OCI-LY3 (cell line): ENCODE measurements around the gene KIRREL1.

Experiments
- CTCF ChIP-seq: fragments of 200-600, 300-600 bp; sonication (generic); IDR thresholded peaks from 2 replicates; pipeline ENCODE4 v1.5.1; 2014; ENCODE audit warnings: antibody characterized with exemption, low read length, low read depth
- EZH2phosphoT487 ChIP-seq: fragments of 200-600 bp; shearing (Covaris generic); IDR thresholded peaks from 2 replicates; pipeline ENCODE4 v1.6.1; 2018; ENCODE audit warnings: antibody characterized with exemption, mixed run types, low read depth

- TF ChIP-seq CTCF (no peak), EZH2phosphoT487 (no peak)
Observed at GRCh38 chr1:158075078-158075477, 81.6 kb downstream of the KIRREL1 start.
